GM19240 (cell line): Measurements from ENCODE around the gene VAMP2.

Experiments used
- DNase-seq: peaks from one replicate; pipeline ENCODE4 v3.0.0; 2011; ENCODE audit warnings: low spot score; ENCODE audit not compliant: insufficient read length

Gene VAMP2, protein sequence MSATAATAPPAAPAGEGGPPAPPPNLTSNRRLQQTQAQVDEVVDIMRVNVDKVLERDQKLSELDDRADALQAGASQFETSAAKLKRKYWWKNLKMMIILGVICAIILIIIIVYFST

DNA sequence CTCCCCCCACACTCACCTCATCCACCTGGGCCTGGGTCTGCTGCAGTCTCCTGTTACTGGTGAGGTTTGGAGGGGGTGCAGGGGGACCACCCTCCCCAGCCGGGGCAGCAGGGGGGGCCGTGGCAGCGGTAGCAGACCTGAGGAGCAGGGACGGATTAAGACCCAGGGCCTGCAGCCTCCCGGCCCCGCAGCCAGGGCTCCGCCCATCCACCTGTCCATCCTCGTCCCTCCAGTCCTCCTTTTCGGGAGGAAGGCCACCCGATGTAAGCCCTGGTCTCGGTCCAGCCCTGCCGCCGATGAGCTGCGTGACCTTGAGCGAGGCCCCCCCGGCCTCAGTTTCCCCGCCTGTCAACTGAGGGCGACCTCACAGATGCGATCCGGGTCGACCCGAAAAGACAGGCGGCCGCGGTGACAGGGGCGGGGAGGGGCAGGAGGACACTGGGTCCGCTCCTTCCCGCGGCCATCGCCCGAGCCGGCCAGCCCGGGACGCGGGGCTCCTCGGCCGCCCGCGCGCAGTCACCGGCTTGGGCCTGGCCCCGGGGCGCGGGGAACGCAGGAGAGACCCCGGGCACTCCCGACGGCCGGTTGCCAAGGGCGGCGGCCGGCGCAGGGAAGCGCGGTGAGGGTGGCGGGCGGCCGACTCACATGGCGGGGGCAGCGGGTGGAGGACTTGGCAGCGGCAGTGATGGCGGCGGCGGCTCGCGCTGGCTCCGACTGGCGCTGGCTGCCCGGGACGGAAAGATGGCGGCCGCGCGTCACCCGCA is at the start of gene VAMP2:
Gene VAMP2 (minus strand): TSS at position 716 of the 764 bp plus-strand sequence. CDS start 69 bp downstream, at position 647.
- DNase-seq: no peak

DNA sequence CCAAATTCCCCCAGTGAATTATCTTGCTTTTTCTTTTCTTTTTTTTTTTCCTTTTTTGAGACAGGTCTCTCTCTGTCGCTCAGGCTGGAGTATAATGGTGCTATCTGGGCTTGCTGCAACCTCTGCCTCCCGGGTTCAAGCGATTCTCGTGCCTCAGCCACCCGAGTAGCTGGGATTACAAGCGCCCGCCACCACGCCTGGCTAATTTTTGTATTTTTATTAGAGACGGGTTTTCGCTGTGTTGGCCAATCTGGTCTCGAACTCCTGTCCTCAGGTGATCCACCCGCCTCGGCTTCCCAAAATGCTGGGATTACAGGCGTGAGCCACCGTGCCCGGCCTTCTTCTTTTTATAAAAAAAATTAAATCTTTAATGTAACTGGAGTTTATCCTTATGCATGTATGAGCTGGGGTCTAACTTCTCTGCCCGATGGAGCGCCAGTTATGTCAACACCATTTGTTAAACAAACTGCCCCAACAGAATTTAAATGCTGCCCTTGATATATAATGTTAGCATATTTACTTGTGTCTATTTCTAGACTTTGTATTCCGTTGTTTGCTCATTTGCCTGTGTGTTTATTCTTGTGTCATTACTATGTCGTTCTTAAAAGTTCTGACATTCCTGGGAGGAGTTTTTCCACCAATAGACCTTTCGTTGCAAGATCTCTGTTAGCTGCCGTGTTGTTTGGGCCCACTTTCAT is 48.2 kb upstream of the VAMP2 start:
- no peak for DNase-seq

DNA sequence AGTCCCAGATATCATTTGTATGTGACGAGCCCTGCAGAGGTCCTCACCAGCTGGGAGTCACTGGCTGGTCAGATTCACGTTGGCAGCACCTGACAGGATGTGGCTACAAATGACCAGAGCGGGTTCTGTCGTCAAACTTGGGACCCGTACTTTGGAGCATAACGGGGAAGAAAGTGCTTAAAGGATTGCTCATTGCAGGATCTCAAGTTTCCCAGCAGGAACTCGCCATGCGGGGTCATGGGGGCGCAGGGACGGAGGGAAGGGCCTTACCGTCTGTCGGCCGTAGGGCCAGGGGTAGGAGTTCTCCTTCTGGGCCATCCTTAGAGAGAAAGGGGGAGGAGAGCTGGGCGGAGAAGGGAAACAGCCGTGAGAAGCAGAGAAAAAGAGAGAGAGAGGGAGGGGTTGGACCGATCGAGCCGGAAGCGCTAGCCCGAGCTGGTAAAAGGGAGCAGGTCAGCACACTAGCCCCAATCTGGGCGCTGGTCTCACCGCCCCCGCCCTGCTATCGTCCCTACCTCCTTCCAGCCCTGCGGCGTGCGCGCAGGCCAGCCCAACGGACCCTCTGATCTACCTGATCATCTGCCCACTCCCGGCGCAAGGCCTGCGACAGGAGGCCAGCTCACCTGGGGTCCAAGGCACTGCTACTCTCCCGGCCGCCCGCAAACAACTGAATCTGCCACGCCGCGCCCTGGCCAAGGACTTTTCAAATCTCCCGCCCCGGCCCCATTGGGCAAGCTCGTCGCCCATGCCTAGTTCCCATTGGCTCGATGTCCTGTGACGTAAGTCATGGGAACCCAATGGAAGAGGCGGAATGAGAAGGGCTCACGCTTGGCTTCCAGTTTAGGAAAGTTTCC is 47.4 kb upstream of the VAMP2 start, which contains the start of gene AURKB:
Gene AURKB (minus strand): TSS at position 669 of the 854 bp plus-strand sequence. CDS start 351 bp downstream, at position 318.
- DNase-seq: peak; percentile 99

- no peak for DNase-seq
These were observed 43.8 kb upstream of the VAMP2 start for GRCh38 chr17:8206536-8206935.

DNA sequence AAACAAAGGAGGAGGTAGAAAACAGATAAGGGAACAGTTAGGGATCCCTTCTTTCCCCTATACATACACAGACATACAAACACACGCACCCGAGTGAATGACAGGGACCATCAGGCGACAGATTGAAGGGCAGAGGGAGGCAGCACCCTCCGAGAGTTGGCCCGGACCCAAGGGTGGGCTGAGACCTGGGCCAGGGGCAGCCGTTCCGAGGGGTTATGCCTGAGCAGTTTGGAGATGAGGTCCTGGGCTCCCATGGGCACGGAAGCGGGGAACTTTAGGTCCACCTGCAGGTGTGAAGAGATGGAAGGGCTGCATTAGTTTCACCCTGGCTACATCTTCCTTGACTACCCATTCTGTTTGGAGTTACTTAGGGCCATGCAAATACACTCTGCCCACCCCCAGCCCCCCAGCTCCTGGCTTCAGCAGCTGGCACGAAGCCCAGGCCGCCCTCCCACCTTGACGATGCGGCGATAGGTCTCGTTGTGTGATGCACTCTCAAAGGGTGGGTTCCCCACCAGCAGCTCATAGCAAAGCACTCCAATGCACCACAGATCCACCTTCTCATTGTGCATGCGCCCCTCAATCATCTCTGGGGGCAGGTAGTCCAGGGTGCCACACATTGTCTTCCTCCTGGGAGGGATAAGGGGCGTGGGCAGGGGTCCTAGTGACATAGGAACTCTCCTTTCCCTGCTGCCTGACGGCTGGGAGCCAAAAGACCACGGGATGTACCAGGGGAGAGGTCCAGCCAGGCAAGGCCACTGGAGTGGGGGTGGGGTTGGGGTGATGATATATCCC is 42.2 kb upstream of the VAMP2 start:
- no peak for DNase-seq

GRCh38 chr17:8192070-8192815 is 29.5 kb upstream of the VAMP2 start:
- no peak for DNase-seq

GRCh38 chr17:8190506-8190905 is 27.8 kb upstream of the VAMP2 start:
- no peak for DNase-seq

DNA sequence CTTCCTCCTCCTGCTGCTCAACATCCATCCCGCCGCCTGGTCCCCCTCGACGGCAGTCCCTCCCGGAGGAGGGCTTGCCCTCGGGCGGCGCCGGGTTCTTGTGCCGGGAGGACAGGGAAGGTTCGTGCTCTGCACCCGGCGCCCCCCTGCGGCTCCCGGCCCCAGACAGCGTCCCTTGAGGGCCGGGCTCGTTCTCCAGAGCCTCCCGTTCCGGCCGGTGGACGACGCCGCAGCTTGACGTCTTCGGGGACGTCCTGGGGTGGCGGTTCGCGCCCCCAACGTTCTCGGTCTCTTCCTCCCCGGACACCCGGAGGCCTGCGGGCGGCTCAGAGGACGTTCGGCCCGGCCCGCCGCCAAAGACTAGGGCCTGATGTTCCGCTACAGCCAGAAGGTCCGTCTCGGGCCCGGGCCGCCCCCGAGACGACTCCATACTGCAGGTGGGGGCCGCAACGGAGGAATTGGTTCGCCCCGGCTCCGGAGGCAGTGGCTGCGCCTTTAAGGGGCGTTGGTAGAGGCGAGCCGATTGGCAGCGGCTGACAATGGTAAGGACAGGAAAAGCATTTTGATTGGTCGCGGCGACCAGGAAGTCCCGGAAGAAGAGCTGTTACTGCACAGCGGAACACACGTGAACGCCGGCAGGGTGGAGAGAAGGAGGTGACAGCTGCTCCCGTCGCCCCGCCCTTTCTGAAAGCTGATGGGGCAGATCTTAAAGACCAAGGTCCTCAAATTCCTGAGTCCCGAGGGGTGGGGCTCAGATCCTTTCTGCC is 27.1 kb upstream of the VAMP2 start, which contains the start of gene BORCS6:
Gene BORCS6 (minus strand): TSS at position 470 of the 767 bp plus-strand sequence. CDS start 40 bp downstream, at position 430.
- DNase-seq: peak; percentile 51

DNA sequence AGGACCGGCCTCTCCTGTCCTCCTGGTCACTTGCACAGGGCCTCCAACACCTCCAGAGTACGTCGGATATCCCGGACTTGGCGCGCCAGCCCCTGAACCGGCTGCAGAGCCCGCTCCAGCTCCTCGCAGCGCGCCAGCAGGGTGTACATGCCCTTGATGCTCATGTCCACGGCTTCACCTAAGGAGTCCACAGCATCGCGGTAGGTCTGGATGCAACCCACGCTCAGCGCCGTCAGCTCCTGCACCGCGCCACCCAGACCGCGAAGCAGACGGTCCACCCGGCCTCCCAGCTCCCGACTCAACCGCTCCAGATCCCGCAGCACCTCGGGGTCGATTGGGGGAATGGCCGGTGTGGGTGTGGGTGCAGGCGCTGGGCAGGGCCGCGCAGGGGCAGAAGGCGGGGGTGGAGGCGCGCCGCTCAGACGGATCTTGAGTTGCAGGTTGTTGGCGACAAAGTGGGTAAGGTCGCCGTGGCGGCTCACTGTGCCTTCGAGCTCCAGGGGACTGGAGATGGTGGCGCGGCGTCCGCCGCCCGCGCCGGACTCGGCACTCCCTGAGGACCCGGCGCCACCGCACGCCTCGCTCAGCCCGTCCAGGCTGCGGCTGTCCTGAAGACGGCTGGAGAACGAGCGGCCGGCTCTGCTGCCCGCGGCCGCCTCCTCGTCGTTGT is 26.4 kb upstream of the VAMP2 start:
- DNase-seq: no peak

- DNase-seq: no peak
These were observed 25.6 kb upstream of the VAMP2 start for GRCh38 chr17:8188263-8188839.

DNA sequence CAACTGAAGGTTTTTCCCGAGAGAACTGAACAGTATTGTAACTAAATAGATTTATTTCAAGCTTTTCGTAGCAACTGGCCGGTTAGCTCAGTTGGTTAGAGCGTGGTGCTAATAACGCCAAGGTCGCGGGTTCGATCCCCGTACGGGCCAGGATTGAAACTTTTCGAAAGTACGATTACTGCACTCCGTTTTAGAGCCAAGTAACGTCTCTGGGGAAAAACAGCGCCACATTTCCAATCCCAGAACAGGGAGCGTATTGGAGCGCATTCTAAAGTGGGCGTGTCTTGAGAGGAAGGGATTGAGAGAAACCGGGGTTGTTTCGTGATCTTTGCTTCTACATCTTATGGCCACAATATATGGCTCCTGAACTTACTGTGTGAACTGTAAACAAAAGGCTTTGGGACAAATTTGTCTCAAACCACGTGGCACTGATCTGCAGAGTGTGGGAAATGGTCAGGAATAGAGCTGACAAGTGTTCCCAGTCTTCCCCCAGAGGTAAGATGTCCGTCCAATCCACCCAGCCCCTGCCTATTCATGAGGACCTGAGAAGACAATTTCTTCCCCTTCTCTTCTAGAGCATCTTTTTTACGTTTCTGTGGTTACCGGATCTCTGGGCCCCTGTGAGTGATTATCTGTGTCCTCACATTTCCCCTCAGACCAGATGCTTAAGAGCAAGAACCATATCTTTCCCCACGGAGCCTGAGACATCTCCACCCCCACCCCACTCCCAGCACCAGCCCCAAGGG is 24.9 kb upstream of the VAMP2 start:
- no peak for DNase-seq

DNA sequence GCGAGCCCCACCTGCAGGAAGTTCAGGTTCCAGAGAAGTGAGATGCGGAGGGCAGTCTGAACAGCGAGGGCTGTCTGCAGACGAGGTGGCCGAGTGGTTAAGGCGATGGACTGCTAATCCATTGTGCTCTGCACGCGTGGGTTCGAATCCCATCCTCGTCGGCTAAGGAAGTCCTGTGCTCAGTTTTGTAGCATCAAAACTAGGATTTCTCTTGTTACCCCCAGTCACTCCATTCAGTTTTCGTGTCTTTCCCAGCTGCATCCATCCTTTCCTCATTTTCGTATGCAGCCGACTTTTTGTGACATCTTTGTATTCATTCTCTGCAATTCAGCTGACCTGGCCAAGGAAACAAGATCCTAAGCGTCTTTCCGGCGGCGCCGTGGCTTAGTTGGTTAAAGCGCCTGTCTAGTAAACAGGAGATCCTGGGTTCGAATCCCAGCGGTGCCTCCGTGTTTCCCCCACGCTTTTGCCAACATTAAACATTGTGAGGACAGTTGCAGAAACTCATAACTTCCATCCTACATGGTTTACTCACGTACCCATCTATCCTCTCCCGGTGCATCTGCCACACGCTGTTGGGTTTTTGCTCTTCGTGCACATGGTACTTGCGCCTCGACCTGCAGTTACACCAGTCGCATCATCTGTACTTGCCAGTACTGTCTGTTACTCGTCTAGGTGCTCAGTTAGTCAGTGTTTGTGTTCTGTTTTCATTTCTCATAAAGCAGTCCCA is 24.2 kb upstream of the VAMP2 start:
- no peak for DNase-seq

- no peak for DNase-seq
These were observed 23.7 kb upstream of the VAMP2 start for GRCh38 chr17:8186446-8186786.

DNA sequence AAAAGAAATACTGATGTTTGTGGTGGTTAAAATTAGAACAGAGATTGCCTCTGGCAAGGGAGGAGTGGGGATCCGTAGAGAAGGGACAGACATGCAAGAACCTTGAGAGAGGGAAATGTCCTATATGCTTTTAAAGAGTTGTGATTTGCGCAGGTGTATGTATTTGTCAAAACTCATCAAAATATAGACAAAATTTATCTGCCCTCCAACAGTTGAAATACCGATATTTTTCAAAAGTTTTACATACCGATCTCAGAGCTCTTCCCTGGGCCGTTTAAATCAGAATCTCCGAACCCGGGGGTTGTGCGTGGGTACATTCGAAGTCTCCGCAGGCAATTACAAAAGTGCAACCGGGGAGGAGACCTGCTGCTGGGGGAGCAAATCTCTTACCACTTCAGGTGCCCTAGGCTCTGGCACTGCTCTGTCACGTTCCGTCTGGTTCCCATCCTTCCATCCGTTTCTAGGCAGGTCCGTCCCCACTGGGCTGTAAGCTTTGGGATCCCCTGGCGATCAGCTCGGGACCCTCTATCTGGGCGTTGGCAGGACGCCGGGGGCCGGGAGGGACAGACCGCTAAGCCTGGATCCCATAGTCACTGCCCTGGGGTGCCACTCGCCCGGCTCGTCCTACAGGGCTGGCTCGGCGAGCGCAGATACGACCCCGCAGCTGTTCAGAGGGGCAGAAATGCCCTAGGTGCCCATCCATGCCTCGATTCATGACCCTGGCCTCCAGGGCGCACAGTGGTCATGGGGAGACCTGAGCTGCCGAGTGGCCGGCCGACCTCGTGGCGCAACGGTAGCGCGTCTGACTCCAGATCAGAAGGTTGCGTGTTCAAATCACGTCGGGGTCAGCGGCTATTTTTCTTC is 23.1 kb upstream of the VAMP2 start:
- DNase-seq: no peak

DNA sequence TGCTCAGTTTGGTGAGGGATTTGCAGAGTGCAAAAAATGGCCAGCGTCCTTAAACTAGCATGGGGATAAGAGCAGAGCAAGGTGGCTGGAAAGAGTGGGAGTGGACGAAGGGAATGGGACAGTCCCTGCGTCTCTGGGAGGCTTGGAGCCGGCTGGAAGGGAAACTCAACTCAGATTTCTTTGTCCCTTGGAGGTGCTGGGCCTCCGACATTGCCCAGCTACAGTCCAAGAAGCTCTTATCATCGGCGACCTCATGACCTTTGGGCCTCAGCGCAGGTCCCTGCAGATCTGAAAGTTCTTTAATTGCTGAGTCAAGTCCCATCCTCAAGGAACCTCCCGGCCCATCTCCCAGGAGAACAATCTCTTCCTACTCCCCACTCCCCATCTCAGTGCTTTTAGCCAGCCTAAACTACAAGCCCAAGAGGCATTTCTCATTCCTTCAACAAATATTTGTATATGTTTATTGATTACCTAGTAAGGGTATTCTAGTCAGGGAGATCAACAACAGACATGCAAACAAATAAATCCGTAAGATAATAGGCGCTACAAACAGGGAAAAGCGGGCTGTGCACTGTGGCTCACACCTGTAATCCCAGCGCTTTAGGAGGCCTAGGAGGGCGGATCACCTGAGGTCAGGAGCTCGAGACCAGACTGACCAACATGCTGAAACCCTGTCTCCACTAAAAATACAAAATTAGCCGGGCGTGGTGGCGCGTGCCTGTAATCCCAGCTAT is 14.4 kb upstream of the VAMP2 start:
- no peak for DNase-seq
